ENCODE results near the gene OTOS. TPM values are rescaled to one million over a fixed set of nuclear protein-coding genes. Genes with fewer than 3 reads are reported as not detected.

Gene OTOS
- total and polyA plus RNA-seq, 9 of the 15 experiments (the other 6 are each of a cell fraction or from before 2014, with no cell fraction given): not detected

GRCh38 chr2:240142859-240143258, 2.4 kb upstream of the OTOS start:
- H2AFZ ChIP-seq (ENCODE audit: low read depth, low read length): no peak overlapping the region
- no peaks in the 10 kb centered on the region for H3K79me2 ChIP-seq (ENCODE audit: control insufficient read depth, insufficient read depth, low read length)
- no peak overlapping the region for H3K9ac ChIP-seq (ENCODE audit: insufficient read depth in 1 of 2, low read depth in 2 of 2, low read length in 2 of 2)
- intact Hi-C loops (cut with micrococcal nuclease): loop anchor here (2.0 kb wide), 1 partner anchor 82 kb away; no protein-coding TSS in a partner anchor
- H3K4me2 ChIP-seq (ENCODE audit: insufficient read depth, low read length): no peak overlapping the region
- CTCF ChIA-PET (ENCODE audit: low intra/inter-chr PET ratio): interaction anchor here (1.6 kb wide), 1 partner anchor 82 kb away, joined by 7 read pairs; no protein-coding TSS in a partner anchor
- H3K27me3 ChIP-seq (ENCODE audit: control insufficient read depth in 2 of 2, insufficient read depth in 2 of 2, low read length in 2 of 2): peaks cover 0 to 55% of the 10 kb centered on the region in 2 experiments; a peak in 3 of 5 replicates
- H3K4me3 ChIP-seq: no peak overlapping the region
- ATAC-seq: no peak
- BruUV-seq (replicated peaks): no TSS peak
- H3K4me1 ChIP-seq (replicated peaks in 1 of 2; ENCODE audit: control insufficient read depth in 2 of 2, insufficient read depth in 2 of 2, low read length in 2 of 2): peaks cover 0 to 12% of the 10 kb centered on the region in 2 experiments; a peak in 2 of 5 replicates
- POLR2A ChIA-PET: no interaction called here
- no peak for TF ChIP-seq SIN3B (IDR thresholded peaks at IDR 0.05; ENCODE audit: low read depth)
- no peak for TF ChIP-seq MEF2A (IDR thresholded peaks at IDR 0.05; ENCODE audit: control insufficient read depth, low read depth, low read length)
- 25% methylated on average over 2 of the region's 5 CpGs for WGBS (ENCODE audit: insufficient coverage, low coverage, missing lambda C conversion rate)
- H4K20me1 ChIP-seq (replicated peaks; ENCODE audit: control insufficient read depth, insufficient read depth, low read length): no peaks in the 10 kb centered on the region
- no peaks in the 10 kb centered on the region for H3K36me3 ChIP-seq (ENCODE audit: control insufficient read depth, insufficient read depth, low read length)
- no peak overlapping the region for H3K27ac ChIP-seq (ENCODE audit: extremely low read depth, low read depth, low read length)
- FAIRE-seq: no peak
- in situ Hi-C loops (cut with MboI): loop anchor here (5.0 kb wide), 1 partner anchor 86 kb away; no protein-coding TSS in a partner anchor
- no peak for DNase-seq (ENCODE audit: extremely low read depth in 1 of 4, low spot score in 3 of 4)
- no peaks in the 10 kb centered on the region for H3K9me1 ChIP-seq (ENCODE audit: control insufficient read depth, insufficient read depth, low read length)
- H3K9me3 ChIP-seq (replicated peaks; ENCODE audit: control insufficient read depth, insufficient read depth, low read depth, low read length): no peaks in the 10 kb centered on the region

GRCh38 chr2:240142256-240142775, 1.9 kb upstream of the OTOS start:
- in situ Hi-C loops (cut with MboI): loop anchor here (5.0 kb wide), 1 partner anchor 85 kb away; no protein-coding TSS in a partner anchor
- no peaks in the 10 kb centered on the region for H4K20me1 ChIP-seq (replicated peaks; ENCODE audit: control insufficient read depth, insufficient read depth, low read length)
- H3K27me3 ChIP-seq (ENCODE audit: control insufficient read depth in 2 of 2, insufficient read depth in 2 of 2, low read length in 2 of 2): peaks cover 0 to 55% of the 10 kb centered on the region in 2 experiments; a peak in 3 of 5 replicates
- no peaks in the 10 kb centered on the region for H3K36me3 ChIP-seq (ENCODE audit: control insufficient read depth, insufficient read depth, low read length)
- ATAC-seq (no peak), FAIRE-seq (no peak), DNase-seq (ENCODE audit: extremely low read depth in 1 of 4, low spot score in 3 of 4) (no peak)
- ChIA-PET POLR2A (interaction anchor here (0.7 kb wide), 1 partner anchor 79 kb away, joined by 3 read pairs; no protein-coding TSS in a partner anchor), CTCF (ENCODE audit: low intra/inter-chr PET ratio) (no interaction called here)
- no TSS peak for BruUV-seq (replicated peaks)
- H3K4me3 ChIP-seq: no peak overlapping the region
- no peak overlapping the region for H2AFZ ChIP-seq (ENCODE audit: low read depth, low read length)
- no peaks in the 10 kb centered on the region for H3K79me2 ChIP-seq (ENCODE audit: control insufficient read depth, insufficient read depth, low read length)
- no peak overlapping the region for H3K4me2 ChIP-seq (ENCODE audit: insufficient read depth, low read length)
- no peaks in the 10 kb centered on the region for H3K9me1 ChIP-seq (ENCODE audit: control insufficient read depth, insufficient read depth, low read length)
- H3K9me3 ChIP-seq (replicated peaks; ENCODE audit: control insufficient read depth, insufficient read depth, low read depth, low read length): no peaks in the 10 kb centered on the region
- WGBS (ENCODE audit: insufficient coverage, low coverage, missing lambda C conversion rate): 6% methylated on average over 5 of the region's 16 CpGs
- H3K4me1 ChIP-seq (replicated peaks in 1 of 2; ENCODE audit: control insufficient read depth in 2 of 2, insufficient read depth in 2 of 2, low read length in 2 of 2): peaks cover 0 to 12% of the 10 kb centered on the region in 2 experiments; a peak in 2 of 5 replicates
- intact Hi-C loops (cut with micrococcal nuclease): loop anchor here (2.0 kb wide), 1 partner anchor 82 kb away; no protein-coding TSS in a partner anchor
- no peak overlapping the region for H3K27ac ChIP-seq (ENCODE audit: extremely low read depth, low read depth, low read length)
- no peak overlapping the region for H3K9ac ChIP-seq (ENCODE audit: insufficient read depth in 1 of 2, low read depth in 2 of 2, low read length in 2 of 2)
- no peak for TF ChIP-seq PURB (CRISPR knock-in tag; IDR thresholded peaks at IDR 0.05; ENCODE audit: low read depth)
- no peak for TF ChIP-seq CBX5 (IDR thresholded peaks at IDR 0.05; ENCODE audit: borderline replicate concordance, low read depth)
- TF ChIP-seq HDAC3 (IDR thresholded peaks at IDR 0.05; ENCODE audit: borderline replicate concordance, partially characterized antibody): no peak
- no peak for TF ChIP-seq ZNF583 (CRISPR knock-in tag; IDR thresholded peaks at IDR 0.05)
- TF ChIP-seq, protein P1, sequence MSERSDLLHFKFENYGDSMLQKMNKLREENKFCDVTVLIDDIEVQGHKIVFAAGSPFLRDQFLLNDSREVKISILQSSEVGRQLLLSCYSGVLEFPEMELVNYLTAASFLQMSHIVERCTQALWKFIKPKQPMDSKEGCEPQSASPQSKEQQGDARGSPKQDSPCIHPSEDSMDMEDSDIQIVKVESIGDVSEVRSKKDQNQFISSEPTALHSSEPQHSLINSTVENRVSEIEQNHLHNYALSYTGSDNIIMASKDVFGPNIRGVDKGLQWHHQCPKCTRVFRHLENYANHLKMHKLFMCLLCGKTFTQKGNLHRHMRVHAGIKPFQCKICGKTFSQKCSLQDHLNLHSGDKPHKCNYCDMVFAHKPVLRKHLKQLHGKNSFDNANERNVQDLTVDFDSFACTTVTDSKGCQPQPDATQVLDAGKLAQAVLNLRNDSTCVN (CRISPR knock-in tag; IDR thresholded peaks at IDR 0.05): no peak
- no peak for TF ChIP-seq AFF1 (IDR thresholded peaks at IDR 0.05; ENCODE audit: low read depth in 1 of 2, partially characterized antibody in 2 of 2)
- TF ChIP-seq SETDB1 (IDR thresholded peaks at IDR 0.05; ENCODE audit: low read length): no peak
- no peak for TF ChIP-seq ZNF133 (CRISPR knock-in tag; IDR thresholded peaks at IDR 0.05)
